DMS153 treated with DMSO at 0.1 percent for 48 hours (cell line): ENCODE measurements around the gene GINM1.
A peak's percentile ranks its signal among the peaks of the same experiment; 100 is the strongest.

ENCODE experiments used
- DNase-seq: peaks from one replicate; lab custom pipeline; 2025; ENCODE audit not compliant: unreplicated experiment; lab: John Stamatoyannopoulos, UW

Gene GINM1

GRCh38 chr6:149565527-149566409, at the start of gene GINM1:
TSS of gene GINM1 (plus strand) at chr6:149566375. CDS start at chr6:149566415, 40 bp downstream.
- DNase-seq: peak; percentile 92

GRCh38 chr6:149529650-149530049, 36.5 kb upstream of the GINM1 start:
- no peak for DNase-seq

GRCh38 chr6:149534742-149535141, 31.4 kb upstream of the GINM1 start:
- no peak for DNase-seq

GRCh38 chr6:149541139-149541538, 25.0 kb upstream of the GINM1 start:
- no peak for DNase-seq

- no peak for DNase-seq
These were observed 21.4 kb upstream of the GINM1 start for GRCh38 chr6:149544646-149545257.

- no peak for DNase-seq
These were observed 20.9 kb upstream of the GINM1 start for GRCh38 chr6:149545258-149545753.

- peak; percentile 79 for DNase-seq
These were observed 20.3 kb upstream of the GINM1 start, which contains the start of gene PPIL4 for GRCh38 chr6:149545754-149546471. TSS of gene PPIL4 (minus strand) at chr6:149546043. CDS start at chr6:149546005, 38 bp downstream.

- no peak for DNase-seq
These were observed 14.3 kb upstream of the GINM1 start for GRCh38 chr6:149551920-149552319.

- DNase-seq: no peak
These were observed 8.1 kb upstream of the GINM1 start for GRCh38 chr6:149558029-149558428.

GRCh38 chr6:149559389-149559788, 6.8 kb upstream of the GINM1 start:
- DNase-seq: no peak

GRCh38 chr6:149560736-149561135, 5.4 kb upstream of the GINM1 start:
- DNase-seq: no peak

GRCh38 chr6:149563203-149563927, 2.8 kb upstream of the GINM1 start:
- no peak for DNase-seq

- no peak for DNase-seq
These were observed 2.2 kb upstream of the GINM1 start for GRCh38 chr6:149563928-149564325.

GRCh38 chr6:149566410-149567193, 427 bp downstream of the GINM1 start:
- DNase-seq: peak; percentile 51

GRCh38 chr6:149567194-149567586, 1.0 kb downstream of the GINM1 start:
- DNase-seq: no peak

- DNase-seq: no peak
These were observed 1.9 kb downstream of the GINM1 start for GRCh38 chr6:149567945-149568585.

- no peak for DNase-seq
These were observed 14.7 kb downstream of the GINM1 start for GRCh38 chr6:149580880-149581279.

GRCh38 chr6:149581349-149581748, 15.2 kb downstream of the GINM1 start:
- DNase-seq: no peak

- DNase-seq: no peak
These were observed 20.0 kb downstream of the GINM1 start for GRCh38 chr6:149586149-149586548.
